Activated naive CD8-positive, alpha-beta T cell (primary cell): ENCODE data around the gene VSIG8.

Source experiments
- H3K27ac Mint-ChIP-seq: one replicate; pipeline ENCODE4 v1.8.0; 2021; ENCODE audit warnings: mixed read lengths
- H3K27me3 Mint-ChIP-seq: one replicate; pipeline ENCODE4 v1.8.0; 2021; ENCODE audit warnings: mixed read lengths
- H3K36me3 Mint-ChIP-seq: one replicate; pipeline ENCODE4 v1.8.0; 2021; ENCODE audit warnings: mixed read lengths
- H3K4me1 Mint-ChIP-seq: one replicate; pipeline ENCODE4 v1.8.0; 2021; ENCODE audit warnings: low read depth, mixed read lengths
- H3K4me3 Mint-ChIP-seq: one replicate; pipeline ENCODE4 v1.8.0; 2021; ENCODE audit warnings: mild to moderate bottlenecking, mixed read lengths
- H3K9me3 Mint-ChIP-seq: one replicate; pipeline ENCODE4 v1.8.0; 2021; ENCODE audit warnings: low read depth, mixed read lengths

VSIG8 gene

GRCh38 chr1:159892944-159893343 is 30.5 kb upstream of the VSIG8 start:
- H3K9me3 Mint-ChIP-seq, result no peaks in the 10 kb centered on the region
- no peak overlapping the region for H3K27ac Mint-ChIP-seq
- no peak overlapping the region for H3K4me3 Mint-ChIP-seq
- peaks cover 8% of the 10 kb centered on the region for H3K4me1 Mint-ChIP-seq
- no peaks in the 10 kb centered on the region for H3K36me3 Mint-ChIP-seq
- no peaks in the 10 kb centered on the region for H3K27me3 Mint-ChIP-seq

GRCh38 chr1:159891275-159892157 is 29.1 kb upstream of the VSIG8 start:
- Mint-ChIP-seq H3K27me3 (no peaks in the 10 kb centered on the region), H3K4me1 (peaks cover 8% of the 10 kb centered on the region), H3K4me3 (no peak overlapping the region), H3K27ac (peak overlapping the region; percentile 16), H3K9me3 (no peaks in the 10 kb centered on the region), H3K36me3 (no peaks in the 10 kb centered on the region)

GRCh38 chr1:159890390-159890789 is 27.9 kb upstream of the VSIG8 start:
- H3K27me3 Mint-ChIP-seq, result no peaks in the 10 kb centered on the region
- H3K4me1 Mint-ChIP-seq, result peaks cover 8% of the 10 kb centered on the region
- H3K4me3 Mint-ChIP-seq, result no peak overlapping the region
- no peaks in the 10 kb centered on the region for H3K36me3 Mint-ChIP-seq
- H3K27ac Mint-ChIP-seq, result no peak overlapping the region
- H3K9me3 Mint-ChIP-seq, result no peaks in the 10 kb centered on the region

- Mint-ChIP-seq H3K27me3 (no peaks in the 10 kb centered on the region), H3K36me3 (no peaks in the 10 kb centered on the region), H3K27ac (peak overlapping the region; percentile 5), H3K9me3 (no peaks in the 10 kb centered on the region), H3K4me3 (no peak overlapping the region), H3K4me1 (peaks cover 8% of the 10 kb centered on the region)
These were observed 27.4 kb upstream of the VSIG8 start for GRCh38 chr1:159889821-159890252.

- Mint-ChIP-seq H3K27ac (no peak overlapping the region), H3K9me3 (no peaks in the 10 kb centered on the region), H3K4me1 (peaks cover 8% of the 10 kb centered on the region), H3K4me3 (no peak overlapping the region), H3K36me3 (no peaks in the 10 kb centered on the region), H3K27me3 (no peaks in the 10 kb centered on the region)
These were observed 26.7 kb upstream of the VSIG8 start for GRCh38 chr1:159889202-159889601.

- Mint-ChIP-seq H3K27me3 (no peaks in the 10 kb centered on the region), H3K27ac (no peak overlapping the region), H3K36me3 (no peaks in the 10 kb centered on the region), H3K4me1 (no peaks in the 10 kb centered on the region), H3K9me3 (no peaks in the 10 kb centered on the region), H3K4me3 (no peak overlapping the region)
These were observed 21.8 kb upstream of the VSIG8 start for GRCh38 chr1:159884296-159884695.

GRCh38 chr1:159883134-159883533 is 20.7 kb upstream of the VSIG8 start:
- Mint-ChIP-seq H3K9me3 (no peaks in the 10 kb centered on the region), H3K4me3 (no peak overlapping the region), H3K4me1 (no peaks in the 10 kb centered on the region), H3K27me3 (no peaks in the 10 kb centered on the region), H3K36me3 (no peaks in the 10 kb centered on the region), H3K27ac (no peak overlapping the region)

- Mint-ChIP-seq H3K27me3 (no peaks in the 10 kb centered on the region), H3K9me3 (no peaks in the 10 kb centered on the region), H3K36me3 (no peaks in the 10 kb centered on the region), H3K4me3 (no peak overlapping the region), H3K4me1 (no peaks in the 10 kb centered on the region), H3K27ac (no peak overlapping the region)
These were observed 20.0 kb upstream of the VSIG8 start for GRCh38 chr1:159882527-159882862.

GRCh38 chr1:159881622-159882526 is 19.4 kb upstream of the VSIG8 start:
- no peak overlapping the region for H3K4me3 Mint-ChIP-seq

GRCh38 chr1:159880430-159880829 is 18.0 kb upstream of the VSIG8 start:
- no peaks in the 10 kb centered on the region for H3K9me3 Mint-ChIP-seq
- H3K27ac Mint-ChIP-seq, result no peak overlapping the region
- no peaks in the 10 kb centered on the region for H3K36me3 Mint-ChIP-seq
- no peak overlapping the region for H3K4me3 Mint-ChIP-seq
- no peaks in the 10 kb centered on the region for H3K27me3 Mint-ChIP-seq
- H3K4me1 Mint-ChIP-seq, result no peaks in the 10 kb centered on the region

More at GRCh38 chr1:159881622-159882526, 19.4 kb upstream of the VSIG8 start:
- Mint-ChIP-seq H3K27me3 (no peaks in the 10 kb centered on the region), H3K9me3 (no peaks in the 10 kb centered on the region), H3K27ac (no peak overlapping the region), H3K4me1 (no peaks in the 10 kb centered on the region), H3K36me3 (no peaks in the 10 kb centered on the region)

GRCh38 chr1:159879977-159880376 is 17.5 kb upstream of the VSIG8 start:
- Mint-ChIP-seq H3K27me3 (no peaks in the 10 kb centered on the region), H3K9me3 (no peaks in the 10 kb centered on the region), H3K4me1 (no peaks in the 10 kb centered on the region), H3K36me3 (no peaks in the 10 kb centered on the region), H3K27ac (no peak overlapping the region), H3K4me3 (no peak overlapping the region)

GRCh38 chr1:159879136-159879535 is 16.7 kb upstream of the VSIG8 start:
- no peaks in the 10 kb centered on the region for H3K36me3 Mint-ChIP-seq
- no peaks in the 10 kb centered on the region for H3K9me3 Mint-ChIP-seq
- no peak overlapping the region for H3K27ac Mint-ChIP-seq
- no peak overlapping the region for H3K4me3 Mint-ChIP-seq
- H3K27me3 Mint-ChIP-seq, result peaks cover 3% of the 10 kb centered on the region
- no peaks in the 10 kb centered on the region for H3K4me1 Mint-ChIP-seq

GRCh38 chr1:159877695-159878444 is 15.4 kb upstream of the VSIG8 start:
- Mint-ChIP-seq H3K27ac (no peak overlapping the region), H3K36me3 (no peaks in the 10 kb centered on the region), H3K4me3 (no peak overlapping the region), H3K4me1 (no peaks in the 10 kb centered on the region), H3K9me3 (no peaks in the 10 kb centered on the region), H3K27me3 (peaks cover 4% of the 10 kb centered on the region)

GRCh38 chr1:159873530-159874143 is 11.2 kb upstream of the VSIG8 start:
- no peaks in the 10 kb centered on the region for H3K9me3 Mint-ChIP-seq
- H3K27me3 Mint-ChIP-seq, result peaks cover 4% of the 10 kb centered on the region
- no peak overlapping the region for H3K27ac Mint-ChIP-seq
- H3K4me1 Mint-ChIP-seq, result peaks cover 9% of the 10 kb centered on the region
- H3K36me3 Mint-ChIP-seq, result no peaks in the 10 kb centered on the region
- no peak overlapping the region for H3K4me3 Mint-ChIP-seq
